Body of pancreas (tissue), 4 donors: ENCODE measurements around the gene PNN.

ENCODE experiments used
- CTCF ChIP-seq, 7 experiments: fragments of 450-650 bp in 4 of 7; fragments of 200-600 bp in 3 of 7; sonication (generic) in 3 of 7; IDR thresholded peaks; one replicate each; pipeline ENCODE4 v1.5.1; 2016 to 2019; ENCODE audit warnings: antibody characterized with exemption in 7 of 7
- POLR2A ChIP-seq, 3 donors: fragments of 450-650 bp; IDR thresholded peaks; one replicate each; pipeline ENCODE4 v1.6.1; 2016; ENCODE audit warnings: antibody characterized with exemption in 3 of 3, mild to moderate bottlenecking in 2 of 3

GRCh38 chr14:39140170-39140569 lies 34.9 kb upstream of the PNN start:
- TF ChIP-seq CTCF (IDR thresholded peaks at IDR 0.05) (no peak), POLR2A (IDR thresholded peaks at IDR 0.05) (no peak)
